HepG2 (cell line): Measurements from ENCODE around the gene GAS1. TPM values are rescaled to one million over a fixed set of nuclear protein-coding genes. Genes with fewer than 3 reads are reported as not detected.

Experiments used
- ATAC-seq: fragments of 200-7000 bp; cut with Tn5 transposase; 3 replicates; pipeline ENCODE4 v1.9.1; 2020; ENCODE audit warnings: mild to moderate bottlenecking, moderate library complexity
- BruUV-seq: library from RNA; stranded (reverse); fragments of 400-500 nt; replicated peaks from 2 replicates; lab custom pipeline; 2021; lab: Mats Ljungman, UMichigan
- CTCF ChIA-PET: fragments of 300-600 bp; formaldehyde crosslinking; extraction: SDS; loops from one replicate; lab custom pipeline; 2021; ENCODE audit warnings: low total read pairs, inconsistent platforms, low intra/inter-chr PET ratio; lab: Yijun Ruan, JAX
- POLR2A ChIA-PET: fragments of 350-600 bp; sonication (Branson Sonifier 250); formaldehyde crosslinking; loops from one replicate; lab custom pipeline; 2020; ENCODE audit warnings: antibody characterized with exemption, inconsistent platforms; lab: Yijun Ruan, JAX
- DNase-seq: peaks from one replicate; pipeline ENCODE4 v3.0.0-alpha.2; 2015; ENCODE audit warnings: low spot score
- FAIRE-seq: peaks from 3 replicates; lab custom pipeline; 2011; peaks lifted over from hg19 to GRCh38; lab: Jason Lieb, UNC
- H2AFZ ChIP-seq: one replicate; pipeline ENCODE4 v1.6.1; 2011; ENCODE audit warnings: low read length, inconsistent platforms
- H3K27ac ChIP-seq: fragments of 300-600 bp; 3 replicates; pipeline ENCODE4 v1.8.0; 2011; ENCODE audit warnings: mixed run types, mild to moderate bottlenecking, mixed read lengths, low read length, inconsistent platforms; ENCODE audit not compliant: insufficient read depth; ENCODE audit errors: extremely low read length
- H3K27me3 ChIP-seq, 2 experiments: fragments of 200-600 bp in 1 of 2; 2 replicates in 1 of 2; 3 replicates in 1 of 2; pipeline versions ENCODE4 v1.6.0 to v1.8.0; 2011; ENCODE audit warnings: low read length in 2 of 2, mild to moderate bottlenecking in 2 of 2, moderate library complexity in 2 of 2, inconsistent platforms in 1 of 2; ENCODE audit not compliant: insufficient read depth in 2 of 2, control insufficient read depth in 1 of 2
- H3K36me3 ChIP-seq, 2 experiments: fragments of 200-600 bp in 1 of 2; replicated peaks in 1 of 2; 2 replicates in 1 of 2; 3 replicates in 1 of 2; pipeline versions ENCODE4 v1.5.1 to v1.8.0; 2011; ENCODE audit warnings: low read length in 2 of 2, inconsistent platforms in 1 of 2; ENCODE audit not compliant: insufficient read depth in 2 of 2, control insufficient read depth in 1 of 2
- H3K4me1 ChIP-seq: 2 replicates; pipeline ENCODE4 v1.5.1; 2012; ENCODE audit warnings: low read length, inconsistent platforms; ENCODE audit not compliant: insufficient read depth
- H3K4me2 ChIP-seq: 2 replicates; pipeline ENCODE4 v1.6.0; 2011; ENCODE audit warnings: low read depth, low read length, inconsistent platforms
- H3K4me3 ChIP-seq, 3 experiments: fragments of 200-600 bp in 1 of 3; sonication (generic), shearing (Covaris generic) in 1 of 3; replicated peaks in 1 of 3; 2 replicates each; pipeline ENCODE4 v1.5.1; 2011 to 2016; ENCODE audit warnings: low read length in 3 of 3, inconsistent platforms in 2 of 3, low read depth in 2 of 3, mild to moderate bottlenecking in 2 of 3, control low read depth in 1 of 3, mixed read lengths in 1 of 3; ENCODE audit not compliant: insufficient read depth in 1 of 3
- H3K79me2 ChIP-seq: one replicate; pipeline ENCODE4 v1.6.1; 2011; ENCODE audit warnings: low read length, inconsistent platforms; ENCODE audit not compliant: insufficient read depth
- H3K9ac ChIP-seq: 2 replicates; pipeline ENCODE4 v1.6.0; 2011; ENCODE audit warnings: mild to moderate bottlenecking, low read depth, low read length, inconsistent platforms; ENCODE audit not compliant: insufficient read depth
- H3K9me3 ChIP-seq: 2 replicates; pipeline ENCODE4 v1.5.1; 2012; ENCODE audit warnings: mild to moderate bottlenecking, low read length
- H4K20me1 ChIP-seq: 2 replicates; pipeline ENCODE4 v1.6.0; 2011; ENCODE audit warnings: inconsistent platforms, mild to moderate bottlenecking, low read length, moderate library complexity; ENCODE audit not compliant: insufficient read depth
- AGO2 ChIP-seq: fragments of 200-400 bp; formaldehyde crosslinking; optimal IDR thresholded peaks from 2 replicates; pipeline ENCODE3; 2017; ENCODE audit warnings: mild to moderate bottlenecking, low read depth, low read length, moderate library complexity
- ESRRA ChIP-seq: sonication (generic); formaldehyde crosslinking; IDR thresholded peaks from 2 replicates; pipeline ENCODE4 v1.5.1; 2020; ENCODE audit warnings: mild to moderate bottlenecking, low read depth, missing genetic modification reagents
- FOXJ3 ChIP-seq: sonication (generic); formaldehyde crosslinking; IDR thresholded peaks from 2 replicates; pipeline ENCODE4 v1.4.0; 2020; ENCODE audit warnings: missing genetic modification reagents, mild to moderate bottlenecking, borderline replicate concordance
- GPN1 ChIP-seq: sonication (generic); formaldehyde crosslinking; IDR thresholded peaks from 2 replicates; pipeline ENCODE4 v1.5.1; 2020; ENCODE audit warnings: missing genetic modification reagents, borderline replicate concordance
- HNRNPH1 ChIP-seq: fragments of 200-400 bp; formaldehyde crosslinking; optimal IDR thresholded peaks from 2 replicates; pipeline ENCODE3; 2017; ENCODE audit warnings: mild to moderate bottlenecking, low read depth, low read length
- HNRNPL ChIP-seq: fragments of 200-400 bp; formaldehyde crosslinking; IDR thresholded peaks from 2 replicates; pipeline ENCODE4 v1.6.1; 2017; ENCODE audit warnings: mild to moderate bottlenecking, low read depth, low read length
- HNRNPUL1 ChIP-seq: fragments of 200-400 bp; formaldehyde crosslinking; IDR thresholded peaks from 2 replicates; pipeline ENCODE4 v1.6.1; 2017; ENCODE audit warnings: low read depth, mild to moderate bottlenecking, low read length, moderate library complexity
- NR2F2 ChIP-seq: IDR thresholded peaks from 2 replicates; pipeline ENCODE4 v1.6.1; 2012; ENCODE audit warnings: low read depth, inconsistent platforms, borderline replicate concordance
- RERE ChIP-seq: IDR thresholded peaks from 2 replicates; pipeline ENCODE4 v1.6.1; 2016; ENCODE audit warnings: low read depth, missing genetic modification reagents, missing compliant biosample characterization
- ZHX1 ChIP-seq: sonication (generic); formaldehyde crosslinking; IDR thresholded peaks from 2 replicates; pipeline ENCODE4 v1.8.1; 2022; ENCODE audit warnings: low read depth, mild to moderate bottlenecking, missing genetic modification reagents
- ZNF256 ChIP-seq: sonication (generic); formaldehyde crosslinking; conservative IDR thresholded peaks from 2 replicates; pipeline ENCODE4 v1.4.0; 2020; ENCODE audit warnings: missing genetic modification reagents
- ZNF317 ChIP-seq: sonication (generic); formaldehyde crosslinking; IDR thresholded peaks from 2 replicates; pipeline ENCODE4 v1.5.0; 2020; ENCODE audit warnings: mild to moderate bottlenecking, missing genetic modification reagents
- ZNF83 ChIP-seq: sonication (generic); formaldehyde crosslinking; IDR thresholded peaks from 2 replicates; pipeline ENCODE4 v1.4.0; 2020; ENCODE audit warnings: missing genetic modification reagents, mild to moderate bottlenecking, borderline replicate concordance
- WGBS: methylation state at CpG from one replicate; pipeline ENCODE4 v1.1.6; 2017; ENCODE audit warnings: low lambda C conversion rate; 5-methylcytosine and 5-hydroxymethylcytosine counted together
- in situ Hi-C: cut with HindIII; loops from 2 replicates; pipeline ENCODE4 v1.10.0; 2017; ENCODE audit warnings: low pct_unique_long_range_greater_than_20kb; ENCODE audit not compliant: extremely low pct_ligation_motif_present
- intact Hi-C: fragments of 100-400 bp; cut with micrococcal nuclease; formaldehyde crosslinking; loops from one replicate; pipeline ENCODE4 v1.10.0; 2022; ENCODE audit not compliant: unreplicated experiment
- polyA plus RNA-seq, 8 experiments: library from polyadenylated mRNA; depleted of rRNA in 3 of 8; stranded (reverse) in 7 of 8; unstranded in 1 of 8; fragments of >200 nt; fragmentation: Illumina TruSeq in 4 of 8; extraction: Trizol in 4 of 8; gene quantifications; 2 replicates each; pipeline versions ENCODE4 v1.2.1 to v1.2.3, GENCODE V29; 2011 to 2016; ENCODE audit warnings: low read depth in 4 of 8, missing spikeins in 1 of 8, mixed read lengths in 1 of 8; ENCODE audit not compliant: insufficient read depth in 1 of 8
- total RNA-seq, 5 experiments: library from RNA; depleted of rRNA; stranded (reverse); fragments of >200 nt; fragmentation: Illumina TruSeq; extraction: Trizol; gene quantifications; 2 replicates each; pipeline ENCODE4 v1.2.3, GENCODE V29; 2016; ENCODE audit warnings: low read depth in 1 of 5
- TF ChIP-seq, protein P1 (sequence below): sonication (generic); formaldehyde crosslinking; IDR thresholded peaks from 2 replicates; pipeline ENCODE4 v1.4.0; 2020; ENCODE audit warnings: missing genetic modification reagents

GAS1 gene
- total and polyA plus RNA-seq, 2 of the 13 experiments (the other 11 are each of a cell fraction or from before 2014, with no cell fraction given) = not detected

DNA sequence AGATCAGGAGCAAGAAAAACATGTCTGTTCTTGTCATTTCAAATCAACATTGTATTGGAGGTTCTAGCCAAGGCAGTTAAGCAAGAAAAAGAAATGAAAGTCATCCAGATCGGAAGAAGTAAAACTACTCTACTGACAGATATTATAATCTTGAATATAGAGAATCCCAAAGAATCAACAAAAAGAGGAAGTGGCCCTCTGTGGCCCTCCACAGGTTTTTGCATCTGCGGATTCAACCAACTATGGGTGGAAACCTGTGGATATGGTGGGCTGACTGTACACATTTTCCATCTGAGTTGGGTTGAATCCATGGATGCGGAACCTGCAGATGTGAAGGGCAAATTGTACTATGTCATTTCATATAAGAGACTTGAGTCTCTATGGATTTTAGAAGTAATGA, 35.1 kb downstream of the GAS1 start:
- H3K4me1 ChIP-seq = no peaks in the 10 kb centered on the region
- POLR2A ChIA-PET = no interaction called here
- no peak overlapping the region for H3K4me3 ChIP-seq
- CTCF ChIA-PET = no interaction called here
- intact Hi-C loops = no loop called here
- BruUV-seq = no TSS peak
- H3K4me2 ChIP-seq = no peak overlapping the region
- no peaks in the 10 kb centered on the region for H3K36me3 ChIP-seq
- 31% methylated on average over 3 of the region's 3 CpGs for WGBS
- peaks cover 14% of the 10 kb centered on the region; the same call in 1 of the 2 replicates for H3K9me3 ChIP-seq
- FAIRE-seq = no peak
- no peak overlapping the region for H3K27ac ChIP-seq
- no peak for ATAC-seq
- H4K20me1 ChIP-seq = no peaks in the 10 kb centered on the region
- no peaks in the 10 kb centered on the region for H3K27me3 ChIP-seq
- in situ Hi-C loops = no loop called here
- no peak for DNase-seq
- no peak overlapping the region for H3K9ac ChIP-seq
- no peaks in the 10 kb centered on the region for H3K79me2 ChIP-seq
- H2AFZ ChIP-seq = no peak overlapping the region
- TF ChIP-seq NR2F2 = no peak
- TF ChIP-seq FOXJ3 (CRISPR knock-in tag) = no peak
- TF ChIP-seq HNRNPUL1 = no peak
- no peak for TF ChIP-seq GPN1 (CRISPR knock-in tag)
- no peak for TF ChIP-seq ZNF317
- no peak for TF ChIP-seq ZNF83 (CRISPR knock-in tag)
- no peak for TF ChIP-seq HNRNPL
- TF ChIP-seq, protein P1, sequence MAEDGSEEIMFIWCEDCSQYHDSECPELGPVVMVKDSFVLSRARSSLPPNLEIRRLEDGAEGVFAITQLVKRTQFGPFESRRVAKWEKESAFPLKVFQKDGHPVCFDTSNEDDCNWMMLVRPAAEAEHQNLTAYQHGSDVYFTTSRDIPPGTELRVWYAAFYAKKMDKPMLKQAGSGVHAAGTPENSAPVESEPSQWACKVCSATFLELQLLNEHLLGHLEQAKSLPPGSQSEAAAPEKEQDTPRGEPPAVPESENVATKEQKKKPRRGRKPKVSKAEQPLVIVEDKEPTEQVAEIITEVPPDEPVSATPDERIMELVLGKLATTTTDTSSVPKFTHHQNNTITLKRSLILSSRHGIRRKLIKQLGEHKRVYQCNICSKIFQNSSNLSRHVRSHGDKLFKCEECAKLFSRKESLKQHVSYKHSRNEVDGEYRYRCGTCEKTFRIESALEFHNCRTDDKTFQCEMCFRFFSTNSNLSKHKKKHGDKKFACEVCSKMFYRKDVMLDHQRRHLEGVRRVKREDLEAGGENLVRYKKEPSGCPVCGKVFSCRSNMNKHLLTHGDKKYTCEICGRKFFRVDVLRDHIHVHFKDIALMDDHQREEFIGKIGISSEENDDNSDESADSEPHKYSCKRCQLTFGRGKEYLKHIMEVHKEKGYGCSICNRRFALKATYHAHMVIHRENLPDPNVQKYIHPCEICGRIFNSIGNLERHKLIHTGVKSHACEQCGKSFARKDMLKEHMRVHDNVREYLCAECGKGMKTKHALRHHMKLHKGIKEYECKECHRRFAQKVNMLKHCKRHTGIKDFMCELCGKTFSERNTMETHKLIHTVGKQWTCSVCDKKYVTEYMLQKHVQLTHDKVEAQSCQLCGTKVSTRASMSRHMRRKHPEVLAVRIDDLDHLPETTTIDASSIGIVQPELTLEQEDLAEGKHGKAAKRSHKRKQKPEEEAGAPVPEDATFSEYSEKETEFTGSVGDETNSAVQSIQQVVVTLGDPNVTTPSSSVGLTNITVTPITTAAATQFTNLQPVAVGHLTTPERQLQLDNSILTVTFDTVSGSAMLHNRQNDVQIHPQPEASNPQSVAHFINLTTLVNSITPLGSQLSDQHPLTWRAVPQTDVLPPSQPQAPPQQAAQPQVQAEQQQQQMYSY (CRISPR knock-in tag) = no peak
- TF ChIP-seq ZNF256 (CRISPR knock-in tag) = no peak
- TF ChIP-seq HNRNPH1 = no peak
- no peak for TF ChIP-seq ESRRA (CRISPR knock-in tag)
- no peak for TF ChIP-seq ZHX1 (CRISPR knock-in tag)
- TF ChIP-seq AGO2 = no peak
- no peak for TF ChIP-seq RERE (CRISPR knock-in tag)
